T-helper 17 cell (primary cell): Measurements from ENCODE around the gene EDDM13. TPM values are rescaled to one million over a fixed set of nuclear protein-coding genes. Genes with fewer than 3 reads are reported as not detected.
"Not testable (repeated sequence)": the region's sequence is repeated elsewhere in the genome, so short reads cannot be mapped to it uniquely, and the experiment has no call there.

Source experiments
- ATAC-seq: fragments of 150-1000 bp; cut with Tn5 transposase; 2 replicates; pipeline ENCODE4 v1.10.0; 2021; ENCODE audit warnings: mild to moderate bottlenecking, moderate library complexity
- DNase-seq, 3 donors: peaks; one replicate each; pipeline versions ENCODE4 v3.0.0 to v3.0.0-alpha.2; 2020 to 2021
- H3K9me3 ChIP-seq: one replicate; pipeline ENCODE4 v1.7.0; 2013; ENCODE audit warnings: low read length, mild to moderate bottlenecking; ENCODE audit not compliant: control insufficient read depth, poor library complexity, severe bottlenecking
- H3K27ac Mint-ChIP-seq: one replicate; pipeline ENCODE4 v1.8.0; 2022; ENCODE audit warnings: mild to moderate bottlenecking, moderate library complexity, mixed read lengths
- H3K27me3 Mint-ChIP-seq: one replicate; pipeline ENCODE4 v1.8.0; 2022; ENCODE audit warnings: mixed read lengths
- H3K36me3 Mint-ChIP-seq: one replicate; pipeline ENCODE4 v1.8.0; 2022; ENCODE audit warnings: low read depth, mixed read lengths
- H3K4me1 Mint-ChIP-seq: one replicate; pipeline ENCODE4 v1.8.0; 2022; ENCODE audit warnings: mild to moderate bottlenecking, mixed read lengths
- H3K4me3 Mint-ChIP-seq: one replicate; pipeline ENCODE4 v1.8.0; 2022; ENCODE audit warnings: mild to moderate bottlenecking, moderate library complexity, mixed read lengths
- total RNA-seq, 4 donors: library from RNA in 2 of 4; stranded (reverse) in 2 of 4; gene quantifications; one replicate each; pipeline ENCODE4 v1.2.3 and lab custom pipeline; 2022 to 2026

EDDM13 gene
- total RNA-seq, 2 donors from 2014 or later, result not detected

- Mint-ChIP-seq H3K27me3 (peaks cover 16% of the 10 kb centered on the region), H3K4me1 (peaks cover 13% of the 10 kb centered on the region), H3K36me3 (peaks cover under 1% of the 10 kb centered on the region), H3K4me3 (peak overlapping the region; percentile 39), H3K27ac (no peak overlapping the region)
- ATAC-seq (no peak), DNase-seq (no peak)
- no peaks in the 10 kb centered on the region for H3K9me3 ChIP-seq
These were observed 44.2 kb downstream of the EDDM13 start for GRCh38 chr19:56316728-56317127.

- Mint-ChIP-seq H3K36me3 (peaks cover 5% of the 10 kb centered on the region), H3K4me1 (peaks cover 14% of the 10 kb centered on the region), H3K4me3 (no peak overlapping the region), H3K27me3 (peaks cover 26% of the 10 kb centered on the region), H3K27ac (peak overlapping the region; percentile 24)
- no peak for DNase-seq
- ATAC-seq, result no peak
- no peaks in the 10 kb centered on the region for H3K9me3 ChIP-seq
These were observed 45.2 kb downstream of the EDDM13 start for GRCh38 chr19:56317749-56318148.

- no peak for ATAC-seq
- no peak overlapping the region for H3K4me3 Mint-ChIP-seq
- H3K27me3 Mint-ChIP-seq, result peaks cover 33% of the 10 kb centered on the region
- no peak for DNase-seq
- H3K9me3 ChIP-seq, result no peaks in the 10 kb centered on the region
- H3K36me3 Mint-ChIP-seq, result peaks cover 9% of the 10 kb centered on the region
- H3K27ac Mint-ChIP-seq, result no peak overlapping the region
- peaks cover 3% of the 10 kb centered on the region for H3K4me1 Mint-ChIP-seq
These were observed 47.4 kb downstream of the EDDM13 start for GRCh38 chr19:56319991-56320390.

GRCh38 chr19:56321254-56321988, 48.9 kb downstream of the EDDM13 start:
- Mint-ChIP-seq H3K36me3 (peaks cover 11% of the 10 kb centered on the region), H3K27ac (no peak overlapping the region), H3K4me1 (peaks cover 3% of the 10 kb centered on the region), H3K4me3 (no peak overlapping the region), H3K27me3 (peaks cover 41% of the 10 kb centered on the region)
- DNase-seq (no peak), ATAC-seq (no peak)
- H3K9me3 ChIP-seq, result no peaks in the 10 kb centered on the region

- no peak overlapping the region for H3K27ac Mint-ChIP-seq
- no peak overlapping the region for H3K4me3 Mint-ChIP-seq
- H3K9me3 ChIP-seq, result no peaks in the 10 kb centered on the region
- H3K4me1 Mint-ChIP-seq, result peaks cover 3% of the 10 kb centered on the region
- H3K36me3 Mint-ChIP-seq, result peaks cover 11% of the 10 kb centered on the region
- DNase-seq (no peak), ATAC-seq (no peak)
- H3K27me3 Mint-ChIP-seq, result peaks cover 47% of the 10 kb centered on the region
These were observed 49.5 kb downstream of the EDDM13 start for GRCh38 chr19:56321989-56322440.

GRCh38 chr19:56324436-56324835, 51.9 kb downstream of the EDDM13 start:
- Mint-ChIP-seq H3K4me1 (peaks cover 3% of the 10 kb centered on the region), H3K27me3 (peaks cover 47% of the 10 kb centered on the region), H3K4me3 (no peak overlapping the region), H3K27ac (no peak overlapping the region), H3K36me3 (peaks cover 13% of the 10 kb centered on the region)
- ATAC-seq (no peak), DNase-seq (no peak)
- H3K9me3 ChIP-seq, result no peaks in the 10 kb centered on the region

GRCh38 chr19:56332695-56333094, 60.1 kb downstream of the EDDM13 start:
- Mint-ChIP-seq H3K4me1 (peaks cover 6% of the 10 kb centered on the region), H3K27me3 (peaks cover 11% of the 10 kb centered on the region), H3K27ac (no peak overlapping the region), H3K4me3 (no peak overlapping the region), H3K36me3 (peaks cover 9% of the 10 kb centered on the region)
- ATAC-seq, result no peak
- no peaks in the 10 kb centered on the region for H3K9me3 ChIP-seq
- no peak for DNase-seq

GRCh38 chr19:56333506-56333905, 61.0 kb downstream of the EDDM13 start:
- DNase-seq, result peak in 1 of 3 donors; percentile 35
- no peaks in the 10 kb centered on the region for H3K9me3 ChIP-seq
- peaks cover 7% of the 10 kb centered on the region for H3K36me3 Mint-ChIP-seq
- H3K4me1 Mint-ChIP-seq, result peaks cover 6% of the 10 kb centered on the region
- H3K4me3 Mint-ChIP-seq, result no peak overlapping the region
- H3K27me3 Mint-ChIP-seq, result peaks cover 19% of the 10 kb centered on the region
- no peak overlapping the region for H3K27ac Mint-ChIP-seq
- peak; percentile 67 for ATAC-seq

- H3K36me3 Mint-ChIP-seq, H3K9me3 ChIP-seq, DNase-seq, ATAC-seq, H3K27ac Mint-ChIP-seq, H3K4me1 Mint-ChIP-seq, H3K4me3 Mint-ChIP-seq: not testable (repeated sequence)
- H3K27me3 Mint-ChIP-seq, result peaks cover 22% of the 10 kb centered on the region
These were observed 62.8 kb downstream of the EDDM13 start for GRCh38 chr19:56335371-56335770.

- peaks cover 27% of the 10 kb centered on the region for H3K27me3 Mint-ChIP-seq
- not testable (repeated sequence) for DNase-seq, ATAC-seq, H3K9me3 ChIP-seq, H3K4me1 Mint-ChIP-seq, H3K36me3 Mint-ChIP-seq, H3K27ac Mint-ChIP-seq, H3K4me3 Mint-ChIP-seq
These were observed 64.5 kb downstream of the EDDM13 start for GRCh38 chr19:56337077-56337476.

GRCh38 chr19:56339031-56339430, 66.5 kb downstream of the EDDM13 start:
- not testable (repeated sequence) for H3K36me3 Mint-ChIP-seq, H3K9me3 ChIP-seq, H3K4me3 Mint-ChIP-seq, ATAC-seq, H3K27ac Mint-ChIP-seq, H3K4me1 Mint-ChIP-seq, DNase-seq
- peaks cover 20% of the 10 kb centered on the region for H3K27me3 Mint-ChIP-seq

GRCh38 chr19:56341948-56342347, 69.4 kb downstream of the EDDM13 start:
- DNase-seq (no peak), ATAC-seq (no peak)
- Mint-ChIP-seq H3K27me3 (peaks cover 20% of the 10 kb centered on the region), H3K27ac (no peak overlapping the region), H3K4me1 (no peaks in the 10 kb centered on the region), H3K4me3 (no peak overlapping the region), H3K36me3 (no peaks in the 10 kb centered on the region)
- H3K9me3 ChIP-seq, result no peaks in the 10 kb centered on the region

GRCh38 chr19:56347163-56347778, 74.7 kb downstream of the EDDM13 start:
- no peaks in the 10 kb centered on the region for H3K4me1 Mint-ChIP-seq
- H3K36me3 Mint-ChIP-seq, result no peaks in the 10 kb centered on the region
- no peak for ATAC-seq
- no peak overlapping the region for H3K27ac Mint-ChIP-seq
- peaks cover 4% of the 10 kb centered on the region for H3K27me3 Mint-ChIP-seq
- no peak for DNase-seq
- H3K4me3 Mint-ChIP-seq, result no peak overlapping the region
- H3K9me3 ChIP-seq, result no peaks in the 10 kb centered on the region
